SU-DHL-6 (cell line): ENCODE measurements around the gene NKTR.

ENCODE experiments used
- EZH2phosphoT487 ChIP-seq: fragments of 200-600 bp; sonication (generic), shearing (Covaris generic); conservative IDR thresholded peaks from 2 replicates; pipeline ENCODE4 v1.6.1; 2018; ENCODE audit warnings: mild to moderate bottlenecking, antibody characterized with exemption, low read length, moderate library complexity, mixed read lengths
- TF ChIP-seq, protein P1 (sequence below): fragments of 200-600 bp; sonication (generic); IDR thresholded peaks from one replicate; pipeline ENCODE4 v1.5.1; 2017; ENCODE audit warnings: antibody characterized with exemption, mild to moderate bottlenecking, low read length, moderate library complexity; ENCODE audit not compliant: insufficient read depth, poor library complexity, severe bottlenecking

DNA sequence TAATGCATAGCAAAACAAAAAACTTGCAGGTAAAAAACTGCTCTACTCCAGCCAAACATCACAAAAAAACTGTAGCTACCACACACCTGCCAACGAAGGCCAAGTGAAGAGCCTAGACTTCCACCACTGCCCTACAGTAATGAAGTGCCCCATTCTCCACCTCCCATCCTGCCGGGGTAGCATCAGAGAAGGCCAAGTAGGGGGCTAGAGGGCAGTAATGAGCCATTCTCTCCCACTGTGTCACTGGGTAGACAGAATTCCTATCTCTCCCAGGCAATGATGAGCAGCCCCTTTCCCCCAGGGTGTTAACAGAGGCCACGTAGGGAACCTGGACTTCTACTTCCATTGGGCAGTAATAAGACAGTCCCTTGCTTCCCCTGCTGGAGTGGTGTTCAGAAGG, 28.2 kb upstream of the NKTR start:
- TF ChIP-seq, protein P1, sequence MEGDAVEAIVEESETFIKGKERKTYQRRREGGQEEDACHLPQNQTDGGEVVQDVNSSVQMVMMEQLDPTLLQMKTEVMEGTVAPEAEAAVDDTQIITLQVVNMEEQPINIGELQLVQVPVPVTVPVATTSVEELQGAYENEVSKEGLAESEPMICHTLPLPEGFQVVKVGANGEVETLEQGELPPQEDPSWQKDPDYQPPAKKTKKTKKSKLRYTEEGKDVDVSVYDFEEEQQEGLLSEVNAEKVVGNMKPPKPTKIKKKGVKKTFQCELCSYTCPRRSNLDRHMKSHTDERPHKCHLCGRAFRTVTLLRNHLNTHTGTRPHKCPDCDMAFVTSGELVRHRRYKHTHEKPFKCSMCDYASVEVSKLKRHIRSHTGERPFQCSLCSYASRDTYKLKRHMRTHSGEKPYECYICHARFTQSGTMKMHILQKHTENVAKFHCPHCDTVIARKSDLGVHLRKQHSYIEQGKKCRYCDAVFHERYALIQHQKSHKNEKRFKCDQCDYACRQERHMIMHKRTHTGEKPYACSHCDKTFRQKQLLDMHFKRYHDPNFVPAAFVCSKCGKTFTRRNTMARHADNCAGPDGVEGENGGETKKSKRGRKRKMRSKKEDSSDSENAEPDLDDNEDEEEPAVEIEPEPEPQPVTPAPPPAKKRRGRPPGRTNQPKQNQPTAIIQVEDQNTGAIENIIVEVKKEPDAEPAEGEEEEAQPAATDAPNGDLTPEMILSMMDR = peak; percentile 62
- no peak for TF ChIP-seq EZH2phosphoT487
